K562 (cell line): ENCODE data around the gene DPYSL3. TPM values are rescaled to one million over a fixed set of nuclear protein-coding genes. Genes with fewer than 3 reads are reported as not detected.

Experiments
- CBX1 ChIP-seq: sonication (generic); IDR thresholded peaks from 2 replicates; pipeline ENCODE4 v1.6.1; 2016; ENCODE audit warnings: antibody characterized with exemption, low read depth, mild to moderate bottlenecking
- CHD4 ChIP-seq: fragments of 200-600 bp; sonication (generic); IDR thresholded peaks from 3 replicates; pipeline ENCODE4 v1.6.1; 2012; ENCODE audit warnings: low read depth, mild to moderate bottlenecking, mixed read lengths, low read length, inconsistent platforms; ENCODE audit not compliant: insufficient read depth, insufficient replicate concordance, poor library complexity, severe bottlenecking
- E2F3 ChIP-seq: fragments of 250-450 bp; sonication (Bioruptor Pico); IDR thresholded peaks from 2 replicates; pipeline ENCODE4 v1.4.0; 2020; ENCODE audit warnings: mild to moderate bottlenecking
- GATAD2A ChIP-seq: fragments of 450-650 bp; IDR thresholded peaks from 2 replicates; pipeline ENCODE4 v1.6.1; 2017
- RBBP5 ChIP-seq: fragments of 200-600 bp; sonication (generic); IDR thresholded peaks from 2 replicates; pipeline ENCODE4 v1.6.1; 2012; ENCODE audit warnings: borderline replicate concordance, mild to moderate bottlenecking, low read length, control low read depth, inconsistent platforms; ENCODE audit not compliant: insufficient read depth, poor library complexity, severe bottlenecking
- SAFB ChIP-seq: fragments of 200-400 bp; formaldehyde crosslinking; IDR thresholded peaks from 2 replicates; pipeline ENCODE4 v1.6.1; 2017; ENCODE audit warnings: low read depth, low read length, borderline replicate concordance
- ZNF445 ChIP-seq: fragments of 250-450 bp; sonication (Bioruptor Pico); IDR thresholded peaks from 2 replicates; pipeline ENCODE4 v1.4.0; 2020; ENCODE audit warnings: low read depth, mild to moderate bottlenecking, moderate library complexity
- polyA plus RNA-seq, 8 experiments: library from polyadenylated mRNA; depleted of rRNA in 4 of 8; stranded (reverse) in 5 of 8; unstranded in 3 of 8; fragments of >200 nt; fragmentation: Nextera tagmentation in 2 of 8; fragmentation: Illumina TruSeq in 1 of 8; extraction: Ambion mirVana in 2 of 8; extraction: Trizol in 1 of 8; gene quantifications; 2 replicates each; pipeline versions ENCODE4 v1.2.1 to v1.2.3, GENCODE V29; 2011 to 2014; ENCODE audit warnings: inconsistent platforms in 1 of 8, missing spikeins in 1 of 8
- total RNA-seq, 7 experiments: library from RNA; depleted of rRNA in 6 of 7; stranded (reverse); fragments of >200 nt in 6 of 7; fragmentation: Illumina TruSeq in 2 of 7; extraction: Trizol in 2 of 7; gene quantifications; 2 replicates each; pipeline versions ENCODE4 v1.2.1 to v1.2.3, GENCODE V29; 2011 to 2021; ENCODE audit warnings: low replicate concordance in 1 of 7
- TF ChIP-seq, protein P1 (sequence below): fragments of 250-450 bp; sonication (Bioruptor Pico); IDR thresholded peaks from 2 replicates; pipeline ENCODE4 v1.8.0; 2022; ENCODE audit warnings: inconsistent platforms
- TF ChIP-seq, protein P2 (sequence below): fragments of 450-650 bp; IDR thresholded peaks from 2 replicates; pipeline ENCODE4 v1.6.1; 2017; ENCODE audit warnings: mild to moderate bottlenecking, moderate library complexity

Gene DPYSL3
- total and polyA plus RNA-seq, 9 of the 15 experiments (the other 6 are each of a cell fraction or from before 2014, with no cell fraction given), result 0.07 to 0.55 TPM; not detected in 7

DNA sequence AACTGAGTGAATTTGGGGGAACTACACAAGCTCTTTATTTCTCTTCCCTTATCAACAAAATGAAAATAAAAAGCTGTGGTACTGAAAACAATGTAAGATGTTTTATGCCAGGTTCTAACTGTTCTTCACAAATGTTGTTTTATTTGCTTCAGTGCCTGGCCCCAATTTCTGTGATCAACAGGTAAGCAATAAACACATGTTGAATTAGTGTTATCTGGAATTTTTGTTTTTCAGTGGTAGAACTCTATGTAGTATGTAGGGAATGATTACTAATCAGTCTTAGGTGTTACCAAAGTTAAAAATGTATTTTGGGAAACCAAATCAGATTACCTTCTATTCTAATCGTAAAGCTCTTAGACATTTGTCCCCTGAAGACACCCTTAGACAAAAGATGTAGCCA is 7.5 kb upstream of the DPYSL3 start (continued):
- TF ChIP-seq CBX1 (no peak), E2F3 (CRISPR knock-in tag) (no peak), SAFB (no peak), GATAD2A (no peak), ZNF445 (CRISPR knock-in tag) (no peak), RBBP5 (no peak), CHD4 (no peak)
- TF ChIP-seq, protein P1, sequence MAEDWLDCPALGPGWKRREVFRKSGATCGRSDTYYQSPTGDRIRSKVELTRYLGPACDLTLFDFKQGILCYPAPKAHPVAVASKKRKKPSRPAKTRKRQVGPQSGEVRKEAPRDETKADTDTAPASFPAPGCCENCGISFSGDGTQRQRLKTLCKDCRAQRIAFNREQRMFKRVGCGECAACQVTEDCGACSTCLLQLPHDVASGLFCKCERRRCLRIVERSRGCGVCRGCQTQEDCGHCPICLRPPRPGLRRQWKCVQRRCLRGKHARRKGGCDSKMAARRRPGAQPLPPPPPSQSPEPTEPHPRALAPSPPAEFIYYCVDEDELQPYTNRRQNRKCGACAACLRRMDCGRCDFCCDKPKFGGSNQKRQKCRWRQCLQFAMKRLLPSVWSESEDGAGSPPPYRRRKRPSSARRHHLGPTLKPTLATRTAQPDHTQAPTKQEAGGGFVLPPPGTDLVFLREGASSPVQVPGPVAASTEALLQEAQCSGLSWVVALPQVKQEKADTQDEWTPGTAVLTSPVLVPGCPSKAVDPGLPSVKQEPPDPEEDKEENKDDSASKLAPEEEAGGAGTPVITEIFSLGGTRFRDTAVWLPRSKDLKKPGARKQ (CRISPR knock-in tag), result no peak
- TF ChIP-seq, protein P2, sequence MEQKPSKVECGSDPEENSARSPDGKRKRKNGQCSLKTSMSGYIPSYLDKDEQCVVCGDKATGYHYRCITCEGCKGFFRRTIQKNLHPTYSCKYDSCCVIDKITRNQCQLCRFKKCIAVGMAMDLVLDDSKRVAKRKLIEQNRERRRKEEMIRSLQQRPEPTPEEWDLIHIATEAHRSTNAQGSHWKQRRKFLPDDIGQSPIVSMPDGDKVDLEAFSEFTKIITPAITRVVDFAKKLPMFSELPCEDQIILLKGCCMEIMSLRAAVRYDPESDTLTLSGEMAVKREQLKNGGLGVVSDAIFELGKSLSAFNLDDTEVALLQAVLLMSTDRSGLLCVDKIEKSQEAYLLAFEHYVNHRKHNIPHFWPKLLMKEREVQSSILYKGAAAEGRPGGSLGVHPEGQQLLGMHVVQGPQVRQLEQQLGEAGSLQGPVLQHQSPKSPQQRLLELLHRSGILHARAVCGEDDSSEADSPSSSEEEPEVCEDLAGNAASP, result no peak
